Measurements from ENCODE around the gene TCF21. TPM values are rescaled to one million over a fixed set of nuclear protein-coding genes. Genes with fewer than 3 reads are reported as not detected.

Gene TCF21
- total RNA-seq, 1 experiment from 2014 or later: not detected

DNA sequence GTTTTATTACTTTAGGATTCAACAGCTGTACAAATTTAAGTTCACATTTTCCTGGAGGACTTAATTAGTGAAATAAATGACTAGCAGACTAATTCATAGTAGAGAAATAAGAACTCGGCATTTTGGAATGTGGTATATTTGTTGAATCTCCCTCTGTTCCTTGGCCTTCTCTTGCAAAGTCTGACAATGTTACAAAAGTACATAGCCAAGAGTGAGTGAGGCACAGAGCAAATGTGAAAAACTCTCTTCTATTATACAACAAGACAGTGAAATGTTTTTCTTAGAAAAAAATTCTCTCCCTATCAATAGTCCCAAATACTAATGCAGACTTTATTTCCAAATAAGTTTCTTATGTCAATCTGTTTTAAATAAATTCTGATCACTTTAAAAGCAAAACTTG is 44.2 kb upstream of the TCF21 start:
- BruUV-seq (replicated peaks): no TSS peak
- no peaks in the 10 kb centered on the region for H3K4me1 Mint-ChIP-seq (ENCODE audit: low read depth, unreplicated experiment)
- Histone ChIP-seq H3K4me3 (ENCODE audit: low read depth, low read length) (no peak overlapping the region), H3K9me3 (no peaks in the 10 kb centered on the region), H3K36me3 (ENCODE audit: control insufficient read depth, insufficient read depth, low read length) (no peaks in the 10 kb centered on the region), H3K4me1 (no peaks in the 10 kb centered on the region), H3K27me3 (replicated peaks; ENCODE audit: control insufficient read depth, insufficient read depth, low read length) (no peaks in the 10 kb centered on the region)
- H3K4me3 Mint-ChIP-seq (ENCODE audit: unreplicated experiment): no peak overlapping the region
- ChIA-PET POLR2A (no interaction called here), CTCF (no interaction called here)
- H3K9me3 Mint-ChIP-seq (ENCODE audit: unreplicated experiment): no peaks in the 10 kb centered on the region
- H3K36me3 Mint-ChIP-seq (ENCODE audit: insufficient read depth, unreplicated experiment): no peaks in the 10 kb centered on the region
- DNase-seq: no peak
- TF ChIP-seq CTCF (IDR thresholded peaks at IDR 0.05; ENCODE audit: insufficient read depth in 1 of 2, low read depth in 1 of 2, low read length in 1 of 2, severe bottlenecking in 1 of 2, unreplicated experiment in 1 of 2): no peak
- no peaks in the 10 kb centered on the region for H3K27me3 Mint-ChIP-seq (ENCODE audit: insufficient read depth, unreplicated experiment)
- intact Hi-C loops (cut with micrococcal nuclease; ENCODE audit: unreplicated experiment): no loop called here
- no peak overlapping the region for H3K27ac Mint-ChIP-seq (ENCODE audit: unreplicated experiment)

- Histone ChIP-seq H3K4me1 (no peaks in the 10 kb centered on the region), H3K4me3 (ENCODE audit: low read depth, low read length) (no peak overlapping the region), H3K36me3 (ENCODE audit: control insufficient read depth, insufficient read depth, low read length) (no peaks in the 10 kb centered on the region), H3K9me3 (no peaks in the 10 kb centered on the region), H3K27me3 (replicated peaks; ENCODE audit: control insufficient read depth, insufficient read depth, low read length) (no peaks in the 10 kb centered on the region)
- intact Hi-C loops (cut with micrococcal nuclease; ENCODE audit: unreplicated experiment): no loop called here
- no peak overlapping the region for H3K27ac Mint-ChIP-seq (ENCODE audit: unreplicated experiment)
- POLR2A ChIA-PET: no interaction called here
- no TSS peak for BruUV-seq (replicated peaks)
- no peak for TF ChIP-seq CTCF (IDR thresholded peaks at IDR 0.05; ENCODE audit: insufficient read depth in 1 of 2, low read depth in 1 of 2, low read length in 1 of 2, severe bottlenecking in 1 of 2, unreplicated experiment in 1 of 2)
- no peaks in the 10 kb centered on the region for H3K36me3 Mint-ChIP-seq (ENCODE audit: insufficient read depth, unreplicated experiment)
- no peaks in the 10 kb centered on the region for H3K4me1 Mint-ChIP-seq (ENCODE audit: low read depth, unreplicated experiment)
- H3K27me3 Mint-ChIP-seq (ENCODE audit: insufficient read depth, unreplicated experiment): peaks cover 16% of the 10 kb centered on the region
- peak overlapping the region; percentile 44 for H3K4me3 Mint-ChIP-seq (ENCODE audit: unreplicated experiment)
- H3K9me3 Mint-ChIP-seq (ENCODE audit: unreplicated experiment): no peaks in the 10 kb centered on the region
- CTCF ChIA-PET: interaction anchor here (0.6 to 1.9 kb wide), 4 partner anchors 63 to 1265 kb away, joined by 3 to 6 read pairs (median 4); partner anchors contain the start of gene TAAR5
- no peak for DNase-seq
These were observed 34.9 kb upstream of the TCF21 start for GRCh38 chr6:133854041-133854363.

- Mint-ChIP-seq H3K36me3 (ENCODE audit: insufficient read depth, unreplicated experiment) (no peaks in the 10 kb centered on the region), H3K9me3 (ENCODE audit: unreplicated experiment) (no peaks in the 10 kb centered on the region), H3K4me3 (ENCODE audit: unreplicated experiment) (peak overlapping the region; percentile 44), H3K27ac (ENCODE audit: unreplicated experiment) (no peak overlapping the region), H3K27me3 (ENCODE audit: insufficient read depth, unreplicated experiment) (peaks cover 16% of the 10 kb centered on the region), H3K4me1 (ENCODE audit: low read depth, unreplicated experiment) (no peaks in the 10 kb centered on the region)
- 0 out of 2 replicates have a peak overlapping the region, but pooled peaks have one; percentile 23 for H3K4me3 ChIP-seq (ENCODE audit: low read depth, low read length)
- intact Hi-C loops (cut with micrococcal nuclease; ENCODE audit: unreplicated experiment): loop anchor here (1.0 kb wide), 1 partner anchor 62 kb away; no protein-coding TSS in a partner anchor
- no peaks in the 10 kb centered on the region for H3K27me3 ChIP-seq (replicated peaks; ENCODE audit: control insufficient read depth, insufficient read depth, low read length)
- CTCF ChIA-PET: interaction anchor here (0.6 to 1.9 kb wide), 4 partner anchors 62 to 1265 kb away, joined by 3 to 6 read pairs (median 4); partner anchors contain the start of gene TAAR5
- no peaks in the 10 kb centered on the region for H3K36me3 ChIP-seq (ENCODE audit: control insufficient read depth, insufficient read depth, low read length)
- no peaks in the 10 kb centered on the region for H3K9me3 ChIP-seq
- TF ChIP-seq CTCF (IDR thresholded peaks at IDR 0.05; ENCODE audit: insufficient read depth in 1 of 2, low read depth in 1 of 2, low read length in 1 of 2, severe bottlenecking in 1 of 2, unreplicated experiment in 1 of 2): peak in 1 of 2 experiments; percentile 46
- H3K4me1 ChIP-seq: no peaks in the 10 kb centered on the region
- DNase-seq: peak; percentile 56 to 61
- POLR2A ChIA-PET: no interaction called here
- no TSS peak for BruUV-seq (replicated peaks)
These were observed 34.3 kb upstream of the TCF21 start for GRCh38 chr6:133854364-133855275.

Measured in Caco-2 (cell line).